ENCODE results near the gene MICU1. TPM values are rescaled to one million over a fixed set of nuclear protein-coding genes. Genes with fewer than 3 reads are reported as not detected.

MICU1 gene
- total RNA-seq, 1 donor from 2014 or later: 28.7 TPM

DNA sequence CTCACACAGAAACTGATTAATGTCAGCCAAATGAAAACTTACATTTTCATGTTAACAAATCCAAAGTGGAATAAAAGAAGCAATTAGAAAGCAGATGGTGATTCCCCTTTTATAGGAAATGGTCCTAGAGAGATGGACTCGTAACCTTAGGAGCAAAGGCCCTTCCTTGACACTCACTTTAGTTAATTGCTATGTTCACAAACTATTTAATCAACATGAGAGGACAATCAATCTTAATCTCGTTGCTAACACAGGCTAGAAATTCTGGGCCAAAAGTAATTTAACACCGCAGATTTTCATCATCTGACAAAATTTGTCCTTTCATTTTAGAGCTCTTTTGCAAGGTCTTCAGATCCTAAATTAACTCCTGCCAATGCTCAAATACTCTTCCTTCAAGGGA is 207.2 kb downstream of the MICU1 start:
- H3K4me1 ChIP-seq (ENCODE audit: insufficient read depth, low read length): no peaks in the 10 kb centered on the region
- H2AFZ ChIP-seq (ENCODE audit: low read depth, low read length): no peak overlapping the region
- H3K79me2 ChIP-seq (ENCODE audit: insufficient read depth, low read length): no peaks in the 10 kb centered on the region
- DNase-seq (ENCODE audit: low read depth): no peak
- TF ChIP-seq, protein P1, sequence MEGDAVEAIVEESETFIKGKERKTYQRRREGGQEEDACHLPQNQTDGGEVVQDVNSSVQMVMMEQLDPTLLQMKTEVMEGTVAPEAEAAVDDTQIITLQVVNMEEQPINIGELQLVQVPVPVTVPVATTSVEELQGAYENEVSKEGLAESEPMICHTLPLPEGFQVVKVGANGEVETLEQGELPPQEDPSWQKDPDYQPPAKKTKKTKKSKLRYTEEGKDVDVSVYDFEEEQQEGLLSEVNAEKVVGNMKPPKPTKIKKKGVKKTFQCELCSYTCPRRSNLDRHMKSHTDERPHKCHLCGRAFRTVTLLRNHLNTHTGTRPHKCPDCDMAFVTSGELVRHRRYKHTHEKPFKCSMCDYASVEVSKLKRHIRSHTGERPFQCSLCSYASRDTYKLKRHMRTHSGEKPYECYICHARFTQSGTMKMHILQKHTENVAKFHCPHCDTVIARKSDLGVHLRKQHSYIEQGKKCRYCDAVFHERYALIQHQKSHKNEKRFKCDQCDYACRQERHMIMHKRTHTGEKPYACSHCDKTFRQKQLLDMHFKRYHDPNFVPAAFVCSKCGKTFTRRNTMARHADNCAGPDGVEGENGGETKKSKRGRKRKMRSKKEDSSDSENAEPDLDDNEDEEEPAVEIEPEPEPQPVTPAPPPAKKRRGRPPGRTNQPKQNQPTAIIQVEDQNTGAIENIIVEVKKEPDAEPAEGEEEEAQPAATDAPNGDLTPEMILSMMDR (IDR thresholded peaks at IDR 0.05; ENCODE audit: insufficient read depth, low read depth, low read length): no peak
- TF ChIP-seq EZH2 (IDR thresholded peaks at IDR 0.05; ENCODE audit: insufficient read depth, low read length): no peak
- Mint-ChIP-seq H3K27me3 (ENCODE audit: low read depth, unreplicated experiment) (no peaks in the 10 kb centered on the region), H3K27ac (ENCODE audit: unreplicated experiment) (no peak overlapping the region), H3K36me3 (ENCODE audit: low read depth, unreplicated experiment) (peaks cover 30% of the 10 kb centered on the region), H3K4me1 (ENCODE audit: low read depth, unreplicated experiment) (peaks cover 4% of the 10 kb centered on the region), H3K9me3 (ENCODE audit: unreplicated experiment) (peaks cover 3% of the 10 kb centered on the region), H3K4me3 (ENCODE audit: unreplicated experiment) (no peak overlapping the region)
- no peak overlapping the region for H3K9ac ChIP-seq (ENCODE audit: low read length)
- H3K4me3 ChIP-seq (ENCODE audit: insufficient read depth, low read depth, low read length): no peak overlapping the region
- no peaks in the 10 kb centered on the region for H4K20me1 ChIP-seq (ENCODE audit: insufficient read depth, low read length)
- no peak overlapping the region for H3K4me2 ChIP-seq (ENCODE audit: low read length)
- no peak for FAIRE-seq
- H3K36me3 ChIP-seq (ENCODE audit: insufficient read depth, low read length): peaks cover 2% of the 10 kb centered on the region
- no peak overlapping the region for H3K27ac ChIP-seq (ENCODE audit: low read depth, low read length)
- H3K27me3 ChIP-seq (ENCODE audit: insufficient read depth, low read length): no peaks in the 10 kb centered on the region
- no peaks in the 10 kb centered on the region for H3K9me3 ChIP-seq (ENCODE audit: insufficient read depth, low read depth, low read length)

DNA sequence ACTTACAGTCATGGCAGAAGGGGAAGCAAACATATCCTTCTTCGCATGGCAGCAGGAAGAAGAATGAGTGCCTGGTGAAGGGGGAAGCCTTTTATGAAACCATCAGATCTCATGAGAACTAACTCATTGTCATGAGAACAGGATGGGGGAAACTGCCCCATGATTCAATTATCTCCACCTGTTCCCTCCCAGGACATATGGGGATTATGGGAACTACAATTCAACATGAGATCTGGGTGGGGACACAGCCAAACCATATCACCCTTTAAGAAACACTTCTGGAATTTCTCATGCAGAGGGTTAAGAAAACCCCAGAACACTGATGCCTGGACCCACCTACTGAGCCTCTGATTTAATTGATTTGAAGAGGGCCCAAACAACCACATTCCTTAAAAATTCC is 207.9 kb downstream of the MICU1 start:
- Histone ChIP-seq H3K27me3 (ENCODE audit: insufficient read depth, low read length) (no peaks in the 10 kb centered on the region), H3K79me2 (ENCODE audit: insufficient read depth, low read length) (no peaks in the 10 kb centered on the region), H3K27ac (ENCODE audit: low read depth, low read length) (no peak overlapping the region), H3K9me3 (ENCODE audit: insufficient read depth, low read depth, low read length) (no peaks in the 10 kb centered on the region), H4K20me1 (ENCODE audit: insufficient read depth, low read length) (no peaks in the 10 kb centered on the region), H3K4me2 (ENCODE audit: low read length) (no peak overlapping the region), H3K9ac (ENCODE audit: low read length) (no peak overlapping the region), H3K4me1 (ENCODE audit: insufficient read depth, low read length) (no peaks in the 10 kb centered on the region), H2AFZ (ENCODE audit: low read depth, low read length) (no peak overlapping the region), H3K4me3 (ENCODE audit: insufficient read depth, low read depth, low read length) (no peak overlapping the region), H3K36me3 (ENCODE audit: insufficient read depth, low read length) (peaks cover 2% of the 10 kb centered on the region)
- Mint-ChIP-seq H3K27ac (ENCODE audit: unreplicated experiment) (no peak overlapping the region), H3K27me3 (ENCODE audit: low read depth, unreplicated experiment) (no peaks in the 10 kb centered on the region), H3K4me1 (ENCODE audit: low read depth, unreplicated experiment) (peaks cover 4% of the 10 kb centered on the region), H3K36me3 (ENCODE audit: low read depth, unreplicated experiment) (peaks cover 30% of the 10 kb centered on the region), H3K4me3 (ENCODE audit: unreplicated experiment) (no peak overlapping the region), H3K9me3 (ENCODE audit: unreplicated experiment) (peaks cover 3% of the 10 kb centered on the region)
- FAIRE-seq (no peak), DNase-seq (ENCODE audit: low read depth) (no peak)
- TF ChIP-seq, protein P1 (IDR thresholded peaks at IDR 0.05; ENCODE audit: insufficient read depth, low read depth, low read length): no peak
- no peak for TF ChIP-seq EZH2 (IDR thresholded peaks at IDR 0.05; ENCODE audit: insufficient read depth, low read length)

DNA sequence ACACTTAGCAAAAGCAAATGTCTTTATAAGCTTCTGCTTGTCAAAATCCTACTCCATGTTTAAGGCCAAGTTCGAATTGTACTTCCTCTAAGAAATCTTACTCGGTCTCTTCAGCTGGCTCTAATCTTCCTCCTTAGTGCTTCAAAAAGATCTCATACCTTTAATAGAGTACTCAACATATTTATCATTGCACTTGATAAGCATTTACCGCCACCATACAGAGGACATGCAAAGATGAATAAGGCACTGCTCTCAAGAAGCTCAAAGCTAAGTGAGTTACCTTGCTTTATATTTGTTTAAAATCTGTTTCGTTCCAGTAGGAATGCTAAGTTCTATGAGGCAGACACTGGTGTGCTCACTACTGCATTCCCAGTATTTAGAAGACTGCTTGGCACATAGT is 209.2 kb downstream of the MICU1 start:
- H3K9me3 ChIP-seq (ENCODE audit: insufficient read depth, low read depth, low read length): no peaks in the 10 kb centered on the region
- DNase-seq (ENCODE audit: low read depth): no peak
- no peak overlapping the region for H3K27ac ChIP-seq (ENCODE audit: low read depth, low read length)
- no peaks in the 10 kb centered on the region for H3K27me3 Mint-ChIP-seq (ENCODE audit: low read depth, unreplicated experiment)
- H3K36me3 Mint-ChIP-seq (ENCODE audit: low read depth, unreplicated experiment): peaks cover 26% of the 10 kb centered on the region
- TF ChIP-seq, protein P1 (IDR thresholded peaks at IDR 0.05; ENCODE audit: insufficient read depth, low read depth, low read length): no peak
- TF ChIP-seq EZH2 (IDR thresholded peaks at IDR 0.05; ENCODE audit: insufficient read depth, low read length): no peak
- H3K79me2 ChIP-seq (ENCODE audit: insufficient read depth, low read length): no peaks in the 10 kb centered on the region
- no peaks in the 10 kb centered on the region for H3K4me1 ChIP-seq (ENCODE audit: insufficient read depth, low read length)
- no peaks in the 10 kb centered on the region for H3K36me3 ChIP-seq (ENCODE audit: insufficient read depth, low read length)
- H2AFZ ChIP-seq (ENCODE audit: low read depth, low read length): no peak overlapping the region
- H3K4me1 Mint-ChIP-seq (ENCODE audit: low read depth, unreplicated experiment): peaks cover 4% of the 10 kb centered on the region
- H3K4me2 ChIP-seq (ENCODE audit: low read length): no peak overlapping the region
- H3K4me3 ChIP-seq (ENCODE audit: insufficient read depth, low read depth, low read length): no peak overlapping the region
- no peak for FAIRE-seq
- H3K9ac ChIP-seq (ENCODE audit: low read length): no peak overlapping the region
- H3K9me3 Mint-ChIP-seq (ENCODE audit: unreplicated experiment): peaks cover 2% of the 10 kb centered on the region
- H3K4me3 Mint-ChIP-seq (ENCODE audit: unreplicated experiment): no peak overlapping the region
- H4K20me1 ChIP-seq (ENCODE audit: insufficient read depth, low read length): no peaks in the 10 kb centered on the region
- H3K27me3 ChIP-seq (ENCODE audit: insufficient read depth, low read length): no peaks in the 10 kb centered on the region
- H3K27ac Mint-ChIP-seq (ENCODE audit: unreplicated experiment): no peak overlapping the region

All from astrocyte (in vitro differentiated cells and primary cell).